ENCODE data around the gene PPFIA1.

DNA sequence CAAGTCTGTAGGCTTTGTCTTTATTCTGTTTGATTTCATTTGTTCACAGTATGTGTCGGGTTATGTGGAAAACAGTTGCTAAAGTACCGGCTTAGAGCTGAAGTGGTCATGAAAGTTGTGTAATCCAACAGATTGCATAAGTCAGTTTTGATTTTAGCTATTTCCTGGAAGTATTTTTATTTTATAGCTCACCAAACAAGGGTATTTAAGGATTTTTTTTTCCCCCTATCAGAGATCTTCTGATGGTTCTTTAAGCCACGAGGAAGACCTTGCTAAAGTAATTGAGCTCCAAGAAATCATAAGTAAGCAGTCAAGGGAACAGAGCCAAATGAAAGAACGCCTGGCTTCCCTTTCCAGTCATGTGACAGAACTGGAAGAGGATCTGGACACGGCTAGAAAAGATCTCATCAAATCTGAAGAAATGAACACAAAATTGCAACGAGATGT, 55.9 kb downstream of the PPFIA1 start:
- TF ChIP-seq, protein P1, sequence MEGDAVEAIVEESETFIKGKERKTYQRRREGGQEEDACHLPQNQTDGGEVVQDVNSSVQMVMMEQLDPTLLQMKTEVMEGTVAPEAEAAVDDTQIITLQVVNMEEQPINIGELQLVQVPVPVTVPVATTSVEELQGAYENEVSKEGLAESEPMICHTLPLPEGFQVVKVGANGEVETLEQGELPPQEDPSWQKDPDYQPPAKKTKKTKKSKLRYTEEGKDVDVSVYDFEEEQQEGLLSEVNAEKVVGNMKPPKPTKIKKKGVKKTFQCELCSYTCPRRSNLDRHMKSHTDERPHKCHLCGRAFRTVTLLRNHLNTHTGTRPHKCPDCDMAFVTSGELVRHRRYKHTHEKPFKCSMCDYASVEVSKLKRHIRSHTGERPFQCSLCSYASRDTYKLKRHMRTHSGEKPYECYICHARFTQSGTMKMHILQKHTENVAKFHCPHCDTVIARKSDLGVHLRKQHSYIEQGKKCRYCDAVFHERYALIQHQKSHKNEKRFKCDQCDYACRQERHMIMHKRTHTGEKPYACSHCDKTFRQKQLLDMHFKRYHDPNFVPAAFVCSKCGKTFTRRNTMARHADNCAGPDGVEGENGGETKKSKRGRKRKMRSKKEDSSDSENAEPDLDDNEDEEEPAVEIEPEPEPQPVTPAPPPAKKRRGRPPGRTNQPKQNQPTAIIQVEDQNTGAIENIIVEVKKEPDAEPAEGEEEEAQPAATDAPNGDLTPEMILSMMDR (IDR thresholded peaks at IDR 0.05), result no peak
- TF ChIP-seq POLR2A (IDR thresholded peaks at IDR 0.05; ENCODE audit: low read length) (no peak), NR3C1 (IDR thresholded peaks at IDR 0.05) (no peak), RAD21 (conservative IDR thresholded peaks at IDR 0.05 in 1 of 2, IDR thresholded peaks at IDR 0.05 in 1 of 2) (no peak), JUN (IDR thresholded peaks at IDR 0.05) (no peak), RNF2 (IDR thresholded peaks at IDR 0.05; ENCODE audit: borderline replicate concordance, low read depth) (no peak), HDAC2 (IDR thresholded peaks at IDR 0.05) (no peak)
- TF ChIP-seq, protein P2, sequence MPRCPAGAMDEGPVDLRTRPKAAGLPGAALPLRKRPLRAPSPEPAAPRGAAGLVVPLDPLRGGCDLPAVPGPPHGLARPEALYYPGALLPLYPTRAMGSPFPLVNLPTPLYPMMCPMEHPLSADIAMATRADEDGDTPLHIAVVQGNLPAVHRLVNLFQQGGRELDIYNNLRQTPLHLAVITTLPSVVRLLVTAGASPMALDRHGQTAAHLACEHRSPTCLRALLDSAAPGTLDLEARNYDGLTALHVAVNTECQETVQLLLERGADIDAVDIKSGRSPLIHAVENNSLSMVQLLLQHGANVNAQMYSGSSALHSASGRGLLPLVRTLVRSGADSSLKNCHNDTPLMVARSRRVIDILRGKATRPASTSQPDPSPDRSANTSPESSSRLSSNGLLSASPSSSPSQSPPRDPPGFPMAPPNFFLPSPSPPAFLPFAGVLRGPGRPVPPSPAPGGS (IDR thresholded peaks at IDR 0.05), result no peak
- TF ChIP-seq, protein P3, sequence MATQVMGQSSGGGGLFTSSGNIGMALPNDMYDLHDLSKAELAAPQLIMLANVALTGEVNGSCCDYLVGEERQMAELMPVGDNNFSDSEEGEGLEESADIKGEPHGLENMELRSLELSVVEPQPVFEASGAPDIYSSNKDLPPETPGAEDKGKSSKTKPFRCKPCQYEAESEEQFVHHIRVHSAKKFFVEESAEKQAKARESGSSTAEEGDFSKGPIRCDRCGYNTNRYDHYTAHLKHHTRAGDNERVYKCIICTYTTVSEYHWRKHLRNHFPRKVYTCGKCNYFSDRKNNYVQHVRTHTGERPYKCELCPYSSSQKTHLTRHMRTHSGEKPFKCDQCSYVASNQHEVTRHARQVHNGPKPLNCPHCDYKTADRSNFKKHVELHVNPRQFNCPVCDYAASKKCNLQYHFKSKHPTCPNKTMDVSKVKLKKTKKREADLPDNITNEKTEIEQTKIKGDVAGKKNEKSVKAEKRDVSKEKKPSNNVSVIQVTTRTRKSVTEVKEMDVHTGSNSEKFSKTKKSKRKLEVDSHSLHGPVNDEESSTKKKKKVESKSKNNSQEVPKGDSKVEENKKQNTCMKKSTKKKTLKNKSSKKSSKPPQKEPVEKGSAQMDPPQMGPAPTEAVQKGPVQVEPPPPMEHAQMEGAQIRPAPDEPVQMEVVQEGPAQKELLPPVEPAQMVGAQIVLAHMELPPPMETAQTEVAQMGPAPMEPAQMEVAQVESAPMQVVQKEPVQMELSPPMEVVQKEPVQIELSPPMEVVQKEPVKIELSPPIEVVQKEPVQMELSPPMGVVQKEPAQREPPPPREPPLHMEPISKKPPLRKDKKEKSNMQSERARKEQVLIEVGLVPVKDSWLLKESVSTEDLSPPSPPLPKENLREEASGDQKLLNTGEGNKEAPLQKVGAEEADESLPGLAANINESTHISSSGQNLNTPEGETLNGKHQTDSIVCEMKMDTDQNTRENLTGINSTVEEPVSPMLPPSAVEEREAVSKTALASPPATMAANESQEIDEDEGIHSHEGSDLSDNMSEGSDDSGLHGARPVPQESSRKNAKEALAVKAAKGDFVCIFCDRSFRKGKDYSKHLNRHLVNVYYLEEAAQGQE (IDR thresholded peaks at IDR 0.05), result no peak
- TF ChIP-seq, protein P4, sequence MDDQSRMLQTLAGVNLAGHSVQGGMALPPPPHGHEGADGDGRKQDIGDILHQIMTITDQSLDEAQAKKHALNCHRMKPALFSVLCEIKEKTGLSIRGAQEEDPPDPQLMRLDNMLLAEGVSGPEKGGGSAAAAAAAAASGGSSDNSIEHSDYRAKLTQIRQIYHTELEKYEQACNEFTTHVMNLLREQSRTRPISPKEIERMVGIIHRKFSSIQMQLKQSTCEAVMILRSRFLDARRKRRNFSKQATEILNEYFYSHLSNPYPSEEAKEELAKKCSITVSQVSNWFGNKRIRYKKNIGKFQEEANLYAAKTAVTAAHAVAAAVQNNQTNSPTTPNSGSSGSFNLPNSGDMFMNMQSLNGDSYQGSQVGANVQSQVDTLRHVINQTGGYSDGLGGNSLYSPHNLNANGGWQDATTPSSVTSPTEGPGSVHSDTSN (IDR thresholded peaks at IDR 0.05), result no peak
- TF ChIP-seq, protein P5, sequence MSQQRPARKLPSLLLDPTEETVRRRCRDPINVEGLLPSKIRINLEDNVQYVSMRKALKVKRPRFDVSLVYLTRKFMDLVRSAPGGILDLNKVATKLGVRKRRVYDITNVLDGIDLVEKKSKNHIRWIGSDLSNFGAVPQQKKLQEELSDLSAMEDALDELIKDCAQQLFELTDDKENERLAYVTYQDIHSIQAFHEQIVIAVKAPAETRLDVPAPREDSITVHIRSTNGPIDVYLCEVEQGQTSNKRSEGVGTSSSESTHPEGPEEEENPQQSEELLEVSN (IDR thresholded peaks at IDR 0.05; ENCODE audit: borderline replicate concordance, low read depth), result no peak
- TF ChIP-seq, protein P6, sequence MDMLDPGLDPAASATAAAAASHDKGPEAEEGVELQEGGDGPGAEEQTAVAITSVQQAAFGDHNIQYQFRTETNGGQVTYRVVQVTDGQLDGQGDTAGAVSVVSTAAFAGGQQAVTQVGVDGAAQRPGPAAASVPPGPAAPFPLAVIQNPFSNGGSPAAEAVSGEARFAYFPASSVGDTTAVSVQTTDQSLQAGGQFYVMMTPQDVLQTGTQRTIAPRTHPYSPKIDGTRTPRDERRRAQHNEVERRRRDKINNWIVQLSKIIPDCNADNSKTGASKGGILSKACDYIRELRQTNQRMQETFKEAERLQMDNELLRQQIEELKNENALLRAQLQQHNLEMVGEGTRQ (IDR thresholded peaks at IDR 0.05), result no peak
